Thyroid gland (tissue), 4 donors: Measurements from ENCODE around the gene SP3. TPM values are rescaled to one million over a fixed set of nuclear protein-coding genes. Genes with fewer than 3 reads are reported as not detected.

Source experiments
- DNase-seq, 2 donors: peaks; one replicate each; pipeline ENCODE4 v3.0.0-alpha.2; 2019
- H3K27ac ChIP-seq, 3 donors: fragments of 200-600 bp; sonication (generic); 1 replicate in 2 of 3; 2 replicates in 1 of 3; pipeline ENCODE4 v1.5.1; 2016 to 2019; ENCODE audit warnings: mild to moderate bottlenecking in 1 of 3, moderate library complexity in 1 of 3
- H3K27me3 ChIP-seq: fragments of 200-600 bp; sonication (generic); one replicate; pipeline ENCODE4 v1.5.1; 2019
- H3K36me3 ChIP-seq, 2 donors: fragments of 200-600 bp; sonication (generic); one replicate each; pipeline ENCODE4 v1.5.1; 2016 to 2019
- H3K4me1 ChIP-seq, 2 donors: fragments of 200-600 bp; sonication (generic); one replicate each; pipeline ENCODE4 v1.5.1; 2017 to 2019
- H3K4me3 ChIP-seq, 3 donors: fragments of 200-600 bp; sonication (generic); replicated peaks in 1 of 3; 1 replicate in 2 of 3; 2 replicates in 1 of 3; pipeline ENCODE4 v1.5.1; 2016; ENCODE audit warnings: mild to moderate bottlenecking in 1 of 3
- H3K9me3 ChIP-seq: fragments of 200-600 bp; sonication (generic); one replicate; pipeline ENCODE4 v1.5.1; 2017
- POLR2A ChIP-seq, 2 donors: fragments of 450-650 bp; IDR thresholded peaks; one replicate each; pipeline ENCODE4 v1.6.1; 2017; ENCODE audit warnings: antibody characterized with exemption in 2 of 2, mild to moderate bottlenecking in 2 of 2, moderate library complexity in 1 of 2
- WGBS, 2 donors: methylation state at CpG; one replicate each; pipeline ENCODE4 v1.1.5; 2017; 5-methylcytosine and 5-hydroxymethylcytosine counted together
- intact Hi-C: fragments of 100-400 bp; cut with DNase I; formaldehyde crosslinking; loops from one replicate; pipeline ENCODE4 v1.15.1; 2023
- total RNA-seq, 4 donors: library from RNA; depleted of rRNA; stranded (reverse); fragments of >200 nt; gene quantifications; one replicate each; pipeline ENCODE4 v1.2.3, GENCODE V29; 2016
- TF ChIP-seq, protein P1 (sequence below), 6 experiments: fragments of 200-600 bp in 3 of 6; fragments of 450-650 bp in 3 of 6; sonication (generic) in 3 of 6; IDR thresholded peaks; one replicate each; pipeline ENCODE4 v1.5.1; 2016 to 2019; ENCODE audit warnings: antibody characterized with exemption in 6 of 6, mild to moderate bottlenecking in 2 of 6, inconsistent platforms in 1 of 6, moderate library complexity in 1 of 6

SP3 gene
- total RNA-seq, 4 donors from 2014 or later = 152 to 237 (median 186) TPM

DNA sequence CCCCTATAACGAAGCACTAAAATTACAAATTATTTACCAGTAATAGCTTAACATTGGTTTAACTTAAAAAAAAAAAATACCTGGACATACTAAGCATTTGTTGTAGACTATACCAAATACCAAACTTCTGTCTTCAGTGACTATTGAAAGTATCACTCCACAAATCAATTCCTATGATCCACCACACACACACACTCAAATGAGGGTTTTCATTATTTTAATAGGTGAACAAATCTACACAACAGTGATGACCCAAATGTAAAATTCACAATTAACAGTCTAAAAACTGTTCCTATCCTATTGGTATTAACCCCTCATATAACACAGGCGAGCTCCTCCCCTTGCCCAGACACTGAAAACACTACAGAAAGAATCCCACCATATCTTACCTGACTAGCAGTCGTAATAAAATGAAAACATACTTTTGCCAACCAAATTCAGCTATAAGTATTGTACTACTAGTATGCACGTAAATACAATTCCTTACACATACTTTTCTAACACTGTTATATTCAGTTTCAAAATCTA lies 2.5 kb downstream of the SP3 start:
- TF ChIP-seq, protein P1, sequence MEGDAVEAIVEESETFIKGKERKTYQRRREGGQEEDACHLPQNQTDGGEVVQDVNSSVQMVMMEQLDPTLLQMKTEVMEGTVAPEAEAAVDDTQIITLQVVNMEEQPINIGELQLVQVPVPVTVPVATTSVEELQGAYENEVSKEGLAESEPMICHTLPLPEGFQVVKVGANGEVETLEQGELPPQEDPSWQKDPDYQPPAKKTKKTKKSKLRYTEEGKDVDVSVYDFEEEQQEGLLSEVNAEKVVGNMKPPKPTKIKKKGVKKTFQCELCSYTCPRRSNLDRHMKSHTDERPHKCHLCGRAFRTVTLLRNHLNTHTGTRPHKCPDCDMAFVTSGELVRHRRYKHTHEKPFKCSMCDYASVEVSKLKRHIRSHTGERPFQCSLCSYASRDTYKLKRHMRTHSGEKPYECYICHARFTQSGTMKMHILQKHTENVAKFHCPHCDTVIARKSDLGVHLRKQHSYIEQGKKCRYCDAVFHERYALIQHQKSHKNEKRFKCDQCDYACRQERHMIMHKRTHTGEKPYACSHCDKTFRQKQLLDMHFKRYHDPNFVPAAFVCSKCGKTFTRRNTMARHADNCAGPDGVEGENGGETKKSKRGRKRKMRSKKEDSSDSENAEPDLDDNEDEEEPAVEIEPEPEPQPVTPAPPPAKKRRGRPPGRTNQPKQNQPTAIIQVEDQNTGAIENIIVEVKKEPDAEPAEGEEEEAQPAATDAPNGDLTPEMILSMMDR (IDR thresholded peaks at IDR 0.05) = no peak
- TF ChIP-seq POLR2A (IDR thresholded peaks at IDR 0.05) = no peak
- no peaks in the 10 kb centered on the region for H3K36me3 ChIP-seq
- H3K9me3 ChIP-seq = no peaks in the 10 kb centered on the region
- peak overlapping the region in 2 of 3 donors; percentile 44 to 98 for H3K4me3 ChIP-seq
- no peaks in the 10 kb centered on the region for H3K27me3 ChIP-seq
- H3K27ac ChIP-seq = peak overlapping the region; percentile 98 to 100 (median 100)
- peaks cover 22 to 24% of the 10 kb centered on the region in 2 donors for H3K4me1 ChIP-seq
- 19% methylated on average over 4 of the region's 4 CpGs for WGBS, 2 donors
- intact Hi-C loops = no loop called here
- no peak for DNase-seq

DNA sequence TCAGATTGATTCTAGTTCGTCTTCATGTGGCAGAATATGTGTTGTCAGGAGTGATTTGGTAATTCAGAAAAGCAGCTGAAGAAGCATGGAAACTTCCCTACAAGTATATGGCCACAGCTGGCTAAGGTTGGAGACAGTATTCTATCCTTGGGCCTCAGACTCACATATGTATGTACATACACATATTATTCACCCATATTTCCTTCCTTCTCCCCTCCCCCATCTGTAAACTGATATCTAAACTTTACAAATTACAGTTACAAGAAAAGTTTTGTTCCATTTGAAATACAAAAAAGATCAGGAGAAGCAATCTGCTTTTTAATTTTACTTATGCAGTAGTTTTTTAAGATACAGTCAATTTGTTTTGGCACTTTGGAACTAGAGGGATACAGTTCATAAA lies 3.1 kb downstream of the SP3 start:
- WGBS, 2 donors = 75 to 92% methylated on average over 1 of the region's 1 CpG
- peaks cover 28 to 30% of the 10 kb centered on the region in 2 donors for H3K4me1 ChIP-seq
- no peak for TF ChIP-seq POLR2A (IDR thresholded peaks at IDR 0.05)
- TF ChIP-seq, protein P1 (IDR thresholded peaks at IDR 0.05) = no peak
- H3K27me3 ChIP-seq = no peaks in the 10 kb centered on the region
- intact Hi-C loops = no loop called here
- H3K27ac ChIP-seq = peak overlapping the region in 2 of 3 donors; percentile 21 to 98
- H3K36me3 ChIP-seq = no peaks in the 10 kb centered on the region
- H3K4me3 ChIP-seq = no peak overlapping the region
- H3K9me3 ChIP-seq = no peaks in the 10 kb centered on the region
- DNase-seq = no peak

DNA sequence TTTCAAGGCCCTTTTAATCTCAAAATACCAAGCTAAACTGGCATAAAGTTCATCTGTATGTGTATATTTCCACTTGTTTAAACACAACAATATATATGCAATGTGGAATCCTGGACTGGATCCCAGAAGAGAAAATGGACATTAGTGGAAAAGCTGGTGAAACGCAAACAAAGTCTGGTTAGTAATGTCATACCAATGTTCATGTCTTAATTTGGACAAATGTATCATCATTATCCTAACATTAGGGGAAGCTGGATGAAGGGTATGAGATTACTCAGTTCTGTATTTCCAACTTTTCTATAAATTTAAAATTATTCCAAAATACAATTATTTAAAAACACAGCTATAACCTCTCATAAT lies 3.8 kb downstream of the SP3 start:
- intact Hi-C loops = no loop called here
- WGBS, 2 donors = 92 to 96% methylated on average over 1 of the region's 1 CpG
- Histone ChIP-seq H3K27ac (no peak overlapping the region), H3K36me3 (no peaks in the 10 kb centered on the region), H3K9me3 (no peaks in the 10 kb centered on the region), H3K27me3 (no peaks in the 10 kb centered on the region), H3K4me3 (no peak overlapping the region), H3K4me1 (peaks cover 30 to 36% of the 10 kb centered on the region in 2 donors)
- no peak for TF ChIP-seq POLR2A (IDR thresholded peaks at IDR 0.05)
- TF ChIP-seq, protein P1 (IDR thresholded peaks at IDR 0.05) = no peak
- DNase-seq = no peak

DNA sequence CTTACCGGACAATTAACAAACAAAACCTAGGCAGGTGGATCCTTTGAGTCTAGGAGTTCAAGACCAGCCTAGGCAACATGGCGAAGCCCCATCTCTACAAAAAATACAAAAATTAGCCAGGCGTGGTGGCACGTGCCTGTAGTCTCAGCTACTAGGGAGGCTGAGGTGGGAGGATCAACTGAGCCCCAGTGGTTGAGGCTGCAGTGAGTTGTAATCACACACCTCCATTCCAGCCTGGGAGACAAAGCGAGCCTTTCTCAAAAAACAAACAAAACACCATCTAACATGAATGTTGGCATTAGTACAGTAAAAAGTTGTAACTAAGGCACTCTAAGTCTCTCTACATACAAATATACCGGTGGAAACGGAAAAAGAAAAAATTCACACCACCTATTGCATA lies 5.3 kb downstream of the SP3 start:
- no peaks in the 10 kb centered on the region for H3K9me3 ChIP-seq
- intact Hi-C loops = no loop called here
- H3K4me1 ChIP-seq = peaks cover 39 to 41% of the 10 kb centered on the region in 2 donors
- no peak for DNase-seq
- WGBS, 2 donors = 85 to 89% methylated on average over 7 of the region's 7 CpGs
- no peaks in the 10 kb centered on the region for H3K27me3 ChIP-seq
- H3K36me3 ChIP-seq = peaks cover 10 to 11% of the 10 kb centered on the region in 2 donors
- H3K27ac ChIP-seq = no peak overlapping the region
- no peak overlapping the region for H3K4me3 ChIP-seq
- TF ChIP-seq, protein P1 (IDR thresholded peaks at IDR 0.05) = no peak
- TF ChIP-seq POLR2A (IDR thresholded peaks at IDR 0.05) = no peak

DNA sequence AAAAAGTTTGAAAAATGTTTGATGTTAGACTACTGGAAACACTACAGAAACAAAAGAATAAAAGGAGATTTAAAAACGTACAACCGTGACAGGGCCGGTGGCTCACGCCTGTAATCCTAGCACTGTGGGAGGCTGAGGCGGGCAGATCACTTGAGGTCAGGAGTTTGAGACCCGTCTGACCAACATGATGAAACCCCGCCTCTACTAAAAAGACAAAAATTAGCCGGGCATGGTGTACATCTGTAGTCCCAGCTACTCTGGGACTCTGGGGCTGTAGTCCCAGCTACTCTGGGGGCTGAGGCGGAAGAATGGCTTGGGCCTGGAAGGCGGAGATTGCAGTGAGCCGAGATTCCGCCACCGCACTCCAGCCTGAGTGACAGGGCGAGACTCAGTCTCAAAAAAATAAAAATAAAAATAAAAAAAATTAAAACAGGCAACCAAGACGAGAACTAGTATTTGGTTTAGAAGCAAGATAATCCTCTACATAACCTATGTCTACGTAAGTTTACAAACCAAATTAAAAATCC lies 5.8 kb downstream of the SP3 start:
- peaks cover 43 to 45% of the 10 kb centered on the region in 2 donors for H3K4me1 ChIP-seq
- TF ChIP-seq, protein P1 (IDR thresholded peaks at IDR 0.05) = no peak
- TF ChIP-seq POLR2A (IDR thresholded peaks at IDR 0.05) = no peak
- H3K4me3 ChIP-seq = no peak overlapping the region
- intact Hi-C loops = no loop called here
- H3K9me3 ChIP-seq = no peaks in the 10 kb centered on the region
- no peaks in the 10 kb centered on the region for H3K27me3 ChIP-seq
- DNase-seq = no peak
- no peak overlapping the region for H3K27ac ChIP-seq
- WGBS, 2 donors = 90 to 93% methylated on average over 16 of the region's 16 CpGs
- peaks cover 12 to 15% of the 10 kb centered on the region in 2 donors for H3K36me3 ChIP-seq
